Tibial nerve (tissue), 4 donors: ENCODE data around the gene HIGD1A. TPM values are rescaled to one million over a fixed set of nuclear protein-coding genes. Genes with fewer than 3 reads are reported as not detected.
A peak's percentile ranks its signal among the peaks of the same experiment; 100 is the strongest.

Source experiments
- DNase-seq, 2 donors: peaks; one replicate each; pipeline ENCODE4 v3.0.0-alpha.2; 2019; ENCODE audit warnings: low spot score in 2 of 2
- H3K27ac ChIP-seq, 4 donors: fragments of 200-600 bp; sonication (generic) in 3 of 4; one replicate each; pipeline ENCODE4 v1.5.1; 2017 to 2019; ENCODE audit warnings: mild to moderate bottlenecking in 1 of 4
- H3K27me3 ChIP-seq, 2 donors: fragments of 200-600 bp; sonication (generic) in 1 of 2; one replicate each; pipeline versions ENCODE4 v1.5.1 to v1.6.0; 2017 to 2019
- H3K36me3 ChIP-seq, 3 donors: fragments of 200-600 bp; sonication (generic); one replicate each; pipeline ENCODE4 v1.5.1; 2018 to 2019
- H3K4me1 ChIP-seq, 4 donors: fragments of 200-600 bp; sonication (generic) in 3 of 4; one replicate each; pipeline ENCODE4 v1.5.1; 2017 to 2019
- H3K4me3 ChIP-seq, 4 donors: fragments of 200-600 bp; sonication (generic) in 3 of 4; one replicate each; pipeline ENCODE4 v1.5.1; 2017 to 2019; ENCODE audit warnings: mild to moderate bottlenecking in 1 of 4, moderate library complexity in 1 of 4
- H3K9me3 ChIP-seq, 4 donors: fragments of 200-600 bp; sonication (generic) in 3 of 4; one replicate each; pipeline ENCODE4 v1.5.1; 2017 to 2019
- EP300 ChIP-seq, 2 donors: sonication (generic); formaldehyde crosslinking; IDR thresholded peaks; one replicate each; pipeline ENCODE4 v1.6.1; 2017; ENCODE audit warnings: antibody characterized with exemption in 2 of 2, mild to moderate bottlenecking in 1 of 2
- POLR2A ChIP-seq, 2 donors: fragments of 450-650 bp; IDR thresholded peaks; one replicate each; pipeline ENCODE4 v1.6.1; 2017; ENCODE audit warnings: antibody characterized with exemption in 2 of 2, mild to moderate bottlenecking in 2 of 2, moderate library complexity in 2 of 2
- WGBS, 2 donors: methylation state at CpG; one replicate each; pipeline ENCODE4 v1.1.5; 2018; 5-methylcytosine and 5-hydroxymethylcytosine counted together
- total RNA-seq, 4 donors: library from RNA; depleted of rRNA; stranded (reverse); fragments of >200 nt; gene quantifications; one replicate each; pipeline ENCODE4 v1.1.0, GENCODE V29; 2016
- TF ChIP-seq, protein P1 (sequence below), 5 experiments: fragments of 200-600 bp in 3 of 5; fragments of 450-650 bp in 2 of 5; sonication (generic) in 3 of 5; IDR thresholded peaks; one replicate each; pipeline ENCODE4 v1.5.1; 2016 to 2019; ENCODE audit warnings: antibody characterized with exemption in 5 of 5, mild to moderate bottlenecking in 3 of 5, moderate library complexity in 2 of 5

HIGD1A gene
- total RNA-seq, 4 donors from 2014 or later, result 155 to 204 (median 186) TPM

DNA sequence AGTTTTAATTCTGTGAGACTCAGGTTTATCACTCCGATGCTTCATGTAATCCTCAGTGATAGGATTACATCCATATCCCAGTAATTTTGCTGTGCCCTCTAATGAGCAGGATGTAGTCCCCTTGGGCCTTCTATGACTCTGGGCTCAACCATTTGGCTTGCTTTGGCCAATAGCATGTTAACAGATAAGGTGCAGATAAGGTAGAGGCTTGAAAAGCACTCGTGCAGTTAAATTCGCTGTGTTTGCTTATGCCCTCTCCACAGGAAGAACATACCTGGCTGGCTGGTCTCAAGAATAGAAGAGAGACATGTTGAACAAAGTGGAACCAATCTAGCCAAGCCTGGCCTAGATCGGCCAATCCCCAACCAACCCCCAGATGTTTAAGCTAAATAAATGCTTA lies 51.3 kb downstream of the HIGD1A start:
- Histone ChIP-seq H3K4me3 (no peak overlapping the region), H3K4me1 (peaks cover 0 to 24% (median 2%) of the 10 kb centered on the region in 4 donors), H3K27ac (no peak overlapping the region), H3K27me3 (no peaks in the 10 kb centered on the region), H3K9me3 (no peaks in the 10 kb centered on the region), H3K36me3 (no peaks in the 10 kb centered on the region)
- TF ChIP-seq, protein P1, sequence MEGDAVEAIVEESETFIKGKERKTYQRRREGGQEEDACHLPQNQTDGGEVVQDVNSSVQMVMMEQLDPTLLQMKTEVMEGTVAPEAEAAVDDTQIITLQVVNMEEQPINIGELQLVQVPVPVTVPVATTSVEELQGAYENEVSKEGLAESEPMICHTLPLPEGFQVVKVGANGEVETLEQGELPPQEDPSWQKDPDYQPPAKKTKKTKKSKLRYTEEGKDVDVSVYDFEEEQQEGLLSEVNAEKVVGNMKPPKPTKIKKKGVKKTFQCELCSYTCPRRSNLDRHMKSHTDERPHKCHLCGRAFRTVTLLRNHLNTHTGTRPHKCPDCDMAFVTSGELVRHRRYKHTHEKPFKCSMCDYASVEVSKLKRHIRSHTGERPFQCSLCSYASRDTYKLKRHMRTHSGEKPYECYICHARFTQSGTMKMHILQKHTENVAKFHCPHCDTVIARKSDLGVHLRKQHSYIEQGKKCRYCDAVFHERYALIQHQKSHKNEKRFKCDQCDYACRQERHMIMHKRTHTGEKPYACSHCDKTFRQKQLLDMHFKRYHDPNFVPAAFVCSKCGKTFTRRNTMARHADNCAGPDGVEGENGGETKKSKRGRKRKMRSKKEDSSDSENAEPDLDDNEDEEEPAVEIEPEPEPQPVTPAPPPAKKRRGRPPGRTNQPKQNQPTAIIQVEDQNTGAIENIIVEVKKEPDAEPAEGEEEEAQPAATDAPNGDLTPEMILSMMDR (IDR thresholded peaks at IDR 0.05), result no peak
- TF ChIP-seq POLR2A (IDR thresholded peaks at IDR 0.05), result no peak
- no peak for TF ChIP-seq EP300 (IDR thresholded peaks at IDR 0.05)
- 94 to 95% methylated on average over 4 of the region's 4 CpGs for WGBS, 2 donors
- no peak for DNase-seq

DNA sequence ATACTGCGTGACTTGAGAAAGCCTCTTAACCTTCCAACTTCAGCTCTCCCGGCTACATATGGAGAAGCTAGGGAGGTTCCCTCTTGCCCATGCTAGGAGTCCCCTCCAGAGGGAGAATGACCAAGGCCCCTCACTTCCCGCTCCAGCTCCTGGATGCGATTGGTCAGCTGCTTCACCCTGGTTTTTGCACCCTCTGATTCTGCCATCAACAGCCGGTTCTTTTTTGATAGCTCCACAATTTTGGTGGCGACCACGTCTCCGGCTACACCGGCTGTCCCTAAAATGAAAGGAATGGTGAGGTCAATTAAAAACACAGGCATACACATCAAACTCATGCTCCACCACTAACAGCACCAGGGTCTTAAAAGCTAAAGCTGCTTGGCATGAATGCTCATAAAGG lies 51.8 kb downstream of the HIGD1A start:
- Histone ChIP-seq H3K27me3 (no peaks in the 10 kb centered on the region), H3K4me3 (no peak overlapping the region), H3K36me3 (no peaks in the 10 kb centered on the region), H3K9me3 (no peaks in the 10 kb centered on the region), H3K27ac (no peak overlapping the region), H3K4me1 (peaks cover 0 to 29% (median 3%) of the 10 kb centered on the region in 4 donors)
- TF ChIP-seq EP300 (IDR thresholded peaks at IDR 0.05), result no peak
- TF ChIP-seq POLR2A (IDR thresholded peaks at IDR 0.05), result no peak
- TF ChIP-seq, protein P1 (IDR thresholded peaks at IDR 0.05), result no peak
- 96 to 97% methylated on average over 9 of the region's 9 CpGs for WGBS, 2 donors
- DNase-seq, result no peak

DNA sequence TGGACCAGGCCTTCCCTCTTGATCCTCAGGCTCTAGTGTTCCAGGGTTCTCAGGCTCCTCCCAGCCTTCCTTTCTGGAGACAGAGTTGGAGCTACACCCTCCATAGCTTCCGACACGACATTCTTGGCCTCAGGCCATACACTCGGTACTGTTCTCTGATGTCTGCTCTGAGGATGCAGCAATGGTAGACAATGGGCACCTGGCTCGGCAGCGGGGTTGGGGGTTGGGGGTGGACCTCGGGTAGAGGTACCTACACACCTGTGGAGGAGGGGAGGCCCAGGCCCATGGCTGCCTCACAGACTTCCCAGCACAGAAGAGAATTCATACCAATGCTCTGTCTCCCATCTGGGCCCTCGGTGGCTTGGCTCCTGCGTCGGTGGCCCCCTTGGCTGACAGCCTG lies 52.7 kb downstream of the HIGD1A start:
- H3K4me1 ChIP-seq, result peaks cover 0 to 38% (median 10%) of the 10 kb centered on the region in 4 donors
- no peak for DNase-seq
- H3K4me3 ChIP-seq, result no peak overlapping the region
- H3K27ac ChIP-seq, result no peak overlapping the region
- no peak for TF ChIP-seq EP300 (IDR thresholded peaks at IDR 0.05)
- TF ChIP-seq POLR2A (IDR thresholded peaks at IDR 0.05), result no peak
- TF ChIP-seq, protein P1 (IDR thresholded peaks at IDR 0.05), result no peak
- H3K9me3 ChIP-seq, result no peaks in the 10 kb centered on the region
- no peaks in the 10 kb centered on the region for H3K27me3 ChIP-seq
- 46 to 48% methylated on average over 9 of the region's 9 CpGs for WGBS, 2 donors
- H3K36me3 ChIP-seq, result no peaks in the 10 kb centered on the region

DNA sequence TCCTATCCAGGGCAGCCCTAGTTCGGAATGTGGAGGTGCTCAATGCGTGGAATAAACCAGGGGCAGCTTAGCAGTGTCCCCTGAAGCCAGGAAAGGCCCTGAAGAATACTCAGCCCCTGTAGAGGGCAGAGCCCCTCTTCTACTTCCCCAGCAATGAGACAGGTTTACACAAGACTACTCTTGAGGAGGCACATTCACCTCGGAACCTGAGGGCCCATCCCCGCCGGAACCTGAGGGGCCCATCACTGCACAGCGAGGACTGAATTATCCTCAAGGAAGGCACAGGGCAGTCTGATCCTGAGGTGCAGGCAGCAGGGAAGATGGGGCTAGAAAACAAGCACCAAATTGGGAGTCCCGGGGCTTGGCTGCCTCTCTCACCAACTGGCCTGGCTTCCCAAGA lies 53.5 kb downstream of the HIGD1A start:
- Histone ChIP-seq H3K4me1 (peaks cover 0 to 46% (median 13%) of the 10 kb centered on the region in 4 donors), H3K9me3 (no peaks in the 10 kb centered on the region), H3K4me3 (no peak overlapping the region), H3K27me3 (no peaks in the 10 kb centered on the region), H3K27ac (no peak overlapping the region), H3K36me3 (no peaks in the 10 kb centered on the region)
- 93 to 96% methylated on average over 4 to 7 of the region's 7 CpGs for WGBS, 2 donors
- TF ChIP-seq POLR2A (IDR thresholded peaks at IDR 0.05) (no peak), EP300 (IDR thresholded peaks at IDR 0.05) (no peak)
- TF ChIP-seq, protein P1 (IDR thresholded peaks at IDR 0.05), result no peak
- DNase-seq, result no peak

DNA sequence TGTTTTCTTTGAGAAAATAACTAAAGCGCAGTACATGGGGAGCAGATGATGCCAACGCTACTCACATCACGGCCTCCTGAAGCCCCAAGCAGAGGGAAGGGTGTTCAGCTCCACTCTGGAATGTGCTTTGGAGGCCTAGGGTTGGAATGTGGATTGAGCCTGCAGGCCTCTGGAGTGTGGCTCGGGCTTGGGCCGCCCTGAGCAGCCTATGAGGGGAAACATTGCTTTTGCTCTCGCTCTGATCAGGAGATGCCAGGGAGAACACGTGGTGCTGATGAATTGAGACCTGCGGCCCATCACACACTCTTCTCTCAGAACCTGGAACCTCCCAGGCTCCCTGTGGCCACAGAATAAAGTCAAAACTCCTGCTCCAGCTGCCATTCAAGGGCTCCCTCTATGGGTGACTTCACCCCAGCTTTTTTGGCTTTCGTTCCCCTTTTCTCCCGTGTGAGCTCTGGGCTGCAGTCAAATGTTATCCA lies 54.5 kb downstream of the HIGD1A start:
- Histone ChIP-seq H3K27me3 (no peaks in the 10 kb centered on the region), H3K27ac (peak overlapping the region in 1 of 4 donors; percentile 87), H3K9me3 (no peaks in the 10 kb centered on the region), H3K4me1 (peaks cover 0 to 56% (median 16%) of the 10 kb centered on the region in 4 donors), H3K36me3 (no peaks in the 10 kb centered on the region), H3K4me3 (no peak overlapping the region)
- no peak for DNase-seq
- TF ChIP-seq POLR2A (IDR thresholded peaks at IDR 0.05), result no peak
- TF ChIP-seq, protein P1 (IDR thresholded peaks at IDR 0.05), result peak; percentile 40 to 63 (median 58)
- TF ChIP-seq EP300 (IDR thresholded peaks at IDR 0.05), result peak in 1 of 2 donors; percentile 29
- WGBS, 2 donors, result 43 to 46% methylated on average over 10 of the region's 10 CpGs
